IgD-negative memory B cell (primary cell): Measurements from ENCODE around the gene PTOV1. TPM values are rescaled to one million over a fixed set of nuclear protein-coding genes. Genes with fewer than 3 reads are reported as not detected.

Experiments
- H3K27ac Mint-ChIP-seq, 3 donors: one replicate each; pipeline ENCODE4 v1.8.0; 2020 to 2022; ENCODE audit warnings: mild to moderate bottlenecking in 3 of 3, mixed read lengths in 3 of 3, moderate library complexity in 1 of 3
- H3K27me3 Mint-ChIP-seq: one replicate; pipeline ENCODE4 v1.8.0; 2021; ENCODE audit warnings: mixed read lengths
- H3K36me3 Mint-ChIP-seq: one replicate; pipeline ENCODE4 v1.8.0; 2020; ENCODE audit warnings: mild to moderate bottlenecking, mixed read lengths
- H3K4me1 Mint-ChIP-seq, 3 donors: one replicate each; pipeline ENCODE4 v1.8.0; 2020 to 2022; ENCODE audit warnings: mixed read lengths in 3 of 3, mild to moderate bottlenecking in 1 of 3
- H3K4me3 Mint-ChIP-seq, 4 donors: one replicate each; pipeline ENCODE4 v1.8.0; 2020 to 2022; ENCODE audit warnings: mild to moderate bottlenecking in 4 of 4, mixed read lengths in 4 of 4, moderate library complexity in 3 of 4
- H3K9me3 Mint-ChIP-seq, 3 donors: one replicate each; pipeline ENCODE4 v1.8.0; 2020 to 2021; ENCODE audit warnings: mixed read lengths in 3 of 3, mild to moderate bottlenecking in 1 of 3
- polyA plus RNA-seq: library from polyadenylated mRNA; unstranded; fragments of 300-500 nt; fragmentation: Illumina TruSeq; gene quantifications from one replicate; pipeline ENCODE4 v1.2.3, GENCODE V29; 2021

PTOV1 gene
- polyA plus RNA-seq, 1 donor from 2014 or later, result 45.0 TPM

DNA sequence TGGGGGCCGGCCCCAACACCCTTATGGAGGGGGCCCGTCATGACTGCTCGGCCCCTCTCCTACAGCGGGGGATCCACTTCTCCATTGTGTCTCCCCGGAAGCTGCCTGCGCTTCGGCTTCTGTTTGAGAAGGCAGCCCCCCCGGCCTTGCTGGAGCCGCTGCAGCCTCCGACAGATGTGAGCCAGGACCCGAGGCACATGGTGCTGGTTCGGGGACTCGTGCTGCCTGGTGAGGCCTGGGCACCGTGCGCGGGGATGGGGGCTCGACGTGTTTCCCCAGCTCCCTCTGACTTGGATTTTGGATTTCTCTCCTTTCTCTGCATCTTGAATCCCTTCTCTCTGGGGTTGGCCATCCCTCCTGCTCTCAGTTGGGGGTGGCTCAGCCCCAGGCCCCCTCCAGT lies 21.2 kb upstream of the PTOV1 start:
- Mint-ChIP-seq H3K27ac (no peak overlapping the region), H3K36me3 (peaks cover 1% of the 10 kb centered on the region), H3K4me1 (peaks cover 2 to 5% (median 4%) of the 10 kb centered on the region in 3 donors), H3K4me3 (no peak overlapping the region), H3K9me3 (no peaks in the 10 kb centered on the region), H3K27me3 (no peaks in the 10 kb centered on the region)

DNA sequence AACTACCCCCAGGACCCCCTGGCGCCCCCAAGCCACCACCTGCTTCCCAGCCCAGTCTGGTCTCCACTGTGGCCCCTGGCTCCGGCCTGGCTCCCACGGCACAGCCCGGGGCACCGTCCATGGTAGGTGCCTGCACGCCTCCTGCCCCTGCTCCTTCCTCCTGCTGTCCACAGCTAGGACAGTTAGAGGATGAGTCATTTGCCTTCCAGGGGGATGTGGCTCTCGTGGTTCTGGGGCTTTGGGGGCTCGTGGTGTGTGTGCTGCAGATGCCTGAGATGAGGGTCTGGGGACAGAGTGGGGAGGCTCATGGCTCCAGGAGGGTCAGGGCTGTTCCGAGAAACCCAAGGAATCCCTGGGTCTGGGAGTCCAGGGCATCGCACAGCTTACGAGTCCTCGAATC lies 20.2 kb upstream of the PTOV1 start:
- H3K4me1 Mint-ChIP-seq, result peaks cover 2 to 5% (median 4%) of the 10 kb centered on the region in 3 donors
- H3K4me3 Mint-ChIP-seq, result no peak overlapping the region
- no peak overlapping the region for H3K27ac Mint-ChIP-seq
- peaks cover 1% of the 10 kb centered on the region for H3K36me3 Mint-ChIP-seq
- H3K27me3 Mint-ChIP-seq, result no peaks in the 10 kb centered on the region
- H3K9me3 Mint-ChIP-seq, result no peaks in the 10 kb centered on the region

DNA sequence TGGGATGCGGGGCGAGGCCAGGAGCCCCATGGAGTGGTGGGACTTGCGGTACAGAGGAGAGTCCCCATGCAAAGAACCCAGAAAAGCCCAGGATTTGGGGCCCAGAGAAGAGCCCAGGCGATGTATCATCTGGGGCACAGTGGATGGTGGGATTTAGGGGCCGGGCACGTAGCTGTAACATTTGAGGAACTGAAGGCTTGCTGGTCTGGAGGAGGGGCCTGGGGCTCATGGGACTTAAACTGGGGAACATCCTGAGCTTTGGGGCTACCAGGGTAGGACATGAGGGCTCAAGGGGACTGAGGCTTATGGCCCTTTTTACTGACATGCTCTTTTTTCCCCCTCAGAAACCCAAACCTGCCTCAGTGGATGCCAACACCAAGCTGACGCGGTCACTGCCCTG lies 19.4 kb upstream of the PTOV1 start:
- Mint-ChIP-seq H3K4me3 (no peak overlapping the region), H3K9me3 (no peaks in the 10 kb centered on the region), H3K27ac (no peak overlapping the region), H3K36me3 (peaks cover 1% of the 10 kb centered on the region), H3K27me3 (no peaks in the 10 kb centered on the region), H3K4me1 (peaks cover under 1 to 2% (median 2%) of the 10 kb centered on the region in 3 donors)

DNA sequence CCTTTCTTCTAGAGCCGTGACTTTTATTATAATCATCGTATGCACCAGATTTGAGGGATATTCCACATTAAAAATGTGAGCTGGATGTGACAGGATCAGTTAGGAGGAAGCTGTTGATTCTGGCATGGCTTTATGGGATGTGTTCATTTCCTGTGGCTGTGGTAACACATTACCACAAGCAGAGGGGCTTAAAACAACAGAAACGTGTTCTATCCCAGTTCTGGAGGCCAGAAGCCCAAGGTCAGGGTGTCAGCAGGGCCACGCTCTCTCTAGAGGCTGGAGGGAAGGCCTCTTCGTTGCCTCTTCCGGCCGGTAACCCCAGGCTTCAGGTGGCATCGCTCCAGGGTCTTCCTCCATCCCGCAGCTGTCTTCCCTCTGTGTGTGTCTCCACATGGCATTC lies 18.4 kb upstream of the PTOV1 start:
- no peaks in the 10 kb centered on the region for H3K9me3 Mint-ChIP-seq
- peaks cover 1% of the 10 kb centered on the region for H3K36me3 Mint-ChIP-seq
- H3K27ac Mint-ChIP-seq, result no peak overlapping the region
- H3K4me1 Mint-ChIP-seq, result no peaks in the 10 kb centered on the region
- peak overlapping the region in 2 of 4 donors; percentile 73 to 76 for H3K4me3 Mint-ChIP-seq
- no peaks in the 10 kb centered on the region for H3K27me3 Mint-ChIP-seq

DNA sequence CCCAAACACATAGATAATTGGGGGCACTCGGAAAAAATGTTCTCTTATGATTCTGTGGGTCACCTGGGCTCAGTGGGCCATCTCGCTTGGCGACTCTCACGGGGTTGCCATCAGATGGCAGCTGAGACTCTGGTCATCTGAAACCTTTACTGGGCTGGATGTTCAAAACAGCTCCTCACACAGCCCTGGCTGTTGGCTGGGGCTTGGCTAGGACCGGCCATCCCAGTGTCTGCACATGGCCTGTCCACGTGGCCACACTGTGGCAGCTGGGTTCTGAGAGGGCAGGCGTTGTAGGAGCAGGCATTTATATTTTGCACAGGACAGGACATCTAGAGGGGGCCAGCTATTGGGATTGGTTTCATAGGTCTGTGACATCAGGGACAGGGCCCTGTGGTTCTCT lies 17.4 kb upstream of the PTOV1 start:
- Mint-ChIP-seq H3K4me3 (no peak overlapping the region), H3K4me1 (no peaks in the 10 kb centered on the region), H3K27ac (no peak overlapping the region), H3K27me3 (no peaks in the 10 kb centered on the region), H3K36me3 (peaks cover 6% of the 10 kb centered on the region), H3K9me3 (no peaks in the 10 kb centered on the region)

DNA sequence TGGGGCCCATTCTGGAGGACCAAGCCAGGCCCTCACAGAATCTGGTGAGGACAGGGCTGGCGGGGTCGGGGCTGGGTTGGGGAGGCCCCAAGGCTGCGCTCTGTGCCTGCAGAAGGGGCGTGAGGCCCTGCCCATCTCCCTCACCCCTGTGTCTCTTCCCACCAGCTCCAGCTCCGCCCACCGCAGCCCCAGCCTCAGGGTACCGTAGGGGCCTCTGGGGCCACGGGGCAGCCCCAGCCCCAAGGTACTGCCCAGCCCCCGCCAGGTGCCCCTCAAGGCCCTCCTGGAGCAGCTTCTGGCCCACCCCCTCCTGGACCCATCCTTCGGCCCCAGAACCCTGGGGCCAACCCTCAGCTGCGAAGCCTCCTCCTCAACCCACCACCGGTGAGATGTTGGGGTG lies 15.4 kb upstream of the PTOV1 start:
- Mint-ChIP-seq H3K36me3 (peaks cover 13% of the 10 kb centered on the region), H3K27me3 (no peaks in the 10 kb centered on the region), H3K9me3 (no peaks in the 10 kb centered on the region), H3K4me3 (no peak overlapping the region), H3K4me1 (peaks cover 0 to 2% (median 0%) of the 10 kb centered on the region in 3 donors), H3K27ac (peak overlapping the region in 1 of 3 donors; percentile 62)

DNA sequence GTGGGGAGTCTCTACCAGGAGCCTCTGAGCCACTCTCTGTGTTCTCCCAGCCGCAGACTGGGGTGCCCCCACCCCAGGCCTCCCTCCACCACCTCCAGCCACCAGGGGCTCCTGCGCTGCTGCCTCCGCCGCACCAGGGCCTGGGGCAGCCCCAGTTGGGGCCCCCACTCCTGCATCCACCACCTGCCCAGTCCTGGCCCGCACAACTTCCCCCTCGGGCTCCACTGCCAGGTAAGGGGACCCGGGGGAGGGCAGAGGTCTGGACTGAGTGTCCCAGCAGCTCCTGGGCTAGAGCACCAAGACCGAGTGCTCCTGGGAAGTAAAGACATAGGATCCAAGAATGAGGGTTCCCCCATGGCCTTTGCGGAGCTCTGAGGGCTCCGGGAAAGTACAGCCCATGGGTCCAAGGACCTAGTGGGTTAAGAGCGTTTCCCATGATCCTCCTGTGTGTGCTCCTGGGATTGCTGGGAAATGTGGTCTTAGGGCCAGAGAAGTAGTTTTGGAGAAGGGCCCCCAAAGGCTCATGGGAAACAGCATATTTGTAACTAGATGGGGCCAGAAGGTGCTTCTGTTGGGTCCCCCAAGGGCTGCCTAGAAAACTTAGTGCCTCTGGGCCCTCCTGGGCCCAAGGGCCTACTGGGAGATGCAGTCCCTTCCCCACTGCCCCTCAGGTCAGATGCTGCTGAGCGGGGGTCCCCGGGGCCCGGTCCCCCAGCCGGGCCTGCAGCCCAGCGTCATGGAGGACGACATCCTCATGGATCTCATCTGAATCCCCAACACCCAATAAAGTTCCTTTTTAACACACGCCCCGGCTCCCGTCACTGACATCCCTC lies 14.6 kb upstream of the PTOV1 start:
- Mint-ChIP-seq H3K27ac (peak overlapping the region in 1 of 3 donors; percentile 62), H3K9me3 (no peaks in the 10 kb centered on the region), H3K27me3 (no peaks in the 10 kb centered on the region), H3K4me3 (no peak overlapping the region), H3K36me3 (peaks cover 15% of the 10 kb centered on the region), H3K4me1 (peaks cover 0 to 4% (median 0%) of the 10 kb centered on the region in 3 donors)

DNA sequence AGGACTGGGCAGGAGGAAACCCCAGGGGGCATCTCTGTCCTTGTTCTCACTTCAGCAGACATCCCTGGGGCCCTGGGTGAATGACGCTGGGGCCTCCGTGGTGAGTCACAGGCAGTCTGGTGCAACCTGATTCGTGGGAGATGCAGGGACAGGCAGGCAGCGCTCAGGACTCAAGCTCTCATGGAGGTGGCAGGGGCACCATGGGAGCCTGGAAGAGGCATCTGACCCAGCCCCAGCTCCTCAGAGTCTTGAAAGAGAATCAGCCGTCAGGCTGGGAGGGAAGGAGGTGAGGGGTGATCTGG lies 14.0 kb upstream of the PTOV1 start:
- H3K4me1 Mint-ChIP-seq, result peaks cover 0 to 4% (median 2%) of the 10 kb centered on the region in 3 donors
- peak overlapping the region in 1 of 4 donors; percentile 54 for H3K4me3 Mint-ChIP-seq
- no peaks in the 10 kb centered on the region for H3K27me3 Mint-ChIP-seq
- H3K36me3 Mint-ChIP-seq, result peaks cover 15% of the 10 kb centered on the region
- H3K27ac Mint-ChIP-seq, result peak overlapping the region in 1 of 3 donors; percentile 56
- no peaks in the 10 kb centered on the region for H3K9me3 Mint-ChIP-seq

DNA sequence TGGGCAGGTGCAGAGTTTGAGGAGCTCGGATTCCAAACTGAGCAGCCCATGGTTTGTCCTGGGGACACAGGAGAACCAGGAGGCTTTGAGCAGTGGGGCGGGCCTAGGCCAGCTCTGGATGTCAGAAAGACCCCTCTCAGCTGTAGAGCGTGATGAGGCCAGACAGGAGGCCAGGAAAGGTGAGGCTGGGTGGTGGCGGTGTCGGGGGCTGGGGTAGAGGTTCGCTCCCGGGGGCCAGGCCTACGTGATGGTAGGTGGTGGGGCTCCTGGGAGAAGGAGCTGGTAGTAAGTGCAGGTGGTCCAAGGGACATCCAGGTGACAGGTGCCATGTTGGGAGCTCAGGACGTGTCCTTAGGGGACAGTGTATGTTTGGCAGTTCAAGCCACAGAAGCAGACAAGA lies 13.5 kb upstream of the PTOV1 start:
- Mint-ChIP-seq H3K4me1 (peaks cover 0 to 5% (median 4%) of the 10 kb centered on the region in 3 donors), H3K27me3 (no peaks in the 10 kb centered on the region), H3K9me3 (no peaks in the 10 kb centered on the region), H3K4me3 (no peak overlapping the region), H3K36me3 (peaks cover 15% of the 10 kb centered on the region), H3K27ac (peak overlapping the region in 1 of 3 donors; percentile 56)

DNA sequence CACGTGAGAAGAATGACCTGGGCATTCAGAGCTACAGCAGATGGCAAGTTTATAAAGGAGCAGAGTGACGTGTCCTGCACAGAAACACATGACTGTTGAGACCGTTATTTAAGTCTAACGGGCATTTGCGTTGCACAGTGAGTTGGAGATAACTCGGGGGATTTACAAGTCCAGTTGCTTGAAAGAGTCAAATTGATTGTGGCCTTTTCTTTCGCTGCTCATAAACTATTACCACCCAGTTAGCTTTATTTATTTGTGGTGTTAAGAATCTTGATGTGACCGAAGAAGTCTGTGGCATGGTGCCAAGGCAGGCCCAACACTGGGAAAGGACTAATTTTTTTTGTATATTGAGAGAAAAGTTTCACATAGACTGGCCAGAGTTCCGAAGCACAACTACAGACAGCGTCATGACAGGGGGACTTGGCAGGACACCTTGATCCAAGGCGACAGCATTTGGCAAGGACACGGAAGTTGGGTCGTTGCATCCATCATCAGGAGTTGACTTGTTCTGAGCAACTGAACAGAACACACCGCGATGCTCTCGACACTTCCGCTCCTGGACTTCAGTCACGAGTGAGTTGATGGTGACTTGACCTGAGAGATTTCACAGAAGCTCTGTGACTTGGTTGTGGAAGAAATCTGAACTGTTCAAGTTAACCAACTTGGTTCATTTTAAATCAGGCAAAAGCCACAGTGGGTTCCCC lies 11.9 kb upstream of the PTOV1 start:
- Mint-ChIP-seq H3K4me3 (no peak overlapping the region), H3K9me3 (no peaks in the 10 kb centered on the region), H3K27ac (peak overlapping the region in 1 of 3 donors; percentile 20), H3K27me3 (no peaks in the 10 kb centered on the region), H3K36me3 (peaks cover 13% of the 10 kb centered on the region), H3K4me1 (peaks cover 7 to 12% (median 11%) of the 10 kb centered on the region in 3 donors)

DNA sequence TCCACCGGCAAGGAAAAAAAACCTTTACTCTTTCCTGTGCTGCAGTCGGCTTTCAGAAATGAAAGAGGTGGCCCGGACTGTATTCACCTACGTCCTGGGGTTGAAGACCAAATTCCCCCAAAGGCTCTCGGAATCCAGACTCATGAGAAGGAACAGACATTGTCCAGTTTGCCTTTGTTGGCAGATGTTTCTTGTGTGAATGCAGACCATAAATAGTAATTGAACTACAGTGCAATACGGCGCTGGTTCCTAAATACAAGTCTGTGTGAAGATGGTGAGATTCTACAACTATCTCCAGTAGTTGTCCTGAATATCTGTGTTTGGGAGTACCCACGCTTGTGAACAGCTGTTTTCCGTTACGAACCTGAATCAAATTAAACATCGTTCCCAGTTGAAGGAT lies 11.2 kb upstream of the PTOV1 start:
- H3K4me3 Mint-ChIP-seq, result no peak overlapping the region
- H3K4me1 Mint-ChIP-seq, result peaks cover 12 to 17% (median 13%) of the 10 kb centered on the region in 3 donors
- peaks cover 13% of the 10 kb centered on the region for H3K36me3 Mint-ChIP-seq
- peak overlapping the region in 1 of 3 donors; percentile 81 for H3K27ac Mint-ChIP-seq
- no peaks in the 10 kb centered on the region for H3K27me3 Mint-ChIP-seq
- no peaks in the 10 kb centered on the region for H3K9me3 Mint-ChIP-seq

DNA sequence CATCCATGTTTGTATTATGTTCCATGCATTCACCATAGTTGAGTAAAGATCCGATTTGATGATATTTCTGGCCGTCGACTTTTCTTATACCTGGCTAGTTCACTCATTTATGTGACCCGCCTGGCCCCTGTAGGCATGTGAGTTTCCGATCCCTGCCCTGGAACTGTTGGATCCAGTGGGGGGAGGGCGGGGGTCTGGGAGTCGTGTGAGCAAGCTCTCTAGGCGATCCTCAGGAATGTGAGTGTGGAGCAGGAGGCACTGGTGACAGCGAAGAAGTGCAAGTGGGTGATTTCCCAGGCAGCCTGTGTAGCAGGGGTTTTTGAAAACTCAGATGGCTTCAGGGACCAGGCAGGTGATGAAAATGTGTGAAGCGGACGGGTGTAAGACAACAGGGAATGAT lies 10.6 kb upstream of the PTOV1 start:
- peak overlapping the region in 1 of 4 donors; percentile 60 for H3K4me3 Mint-ChIP-seq
- H3K36me3 Mint-ChIP-seq, result peaks cover 13% of the 10 kb centered on the region
- H3K4me1 Mint-ChIP-seq, result peaks cover 16 to 21% (median 19%) of the 10 kb centered on the region in 3 donors
- no peaks in the 10 kb centered on the region for H3K9me3 Mint-ChIP-seq
- no peak overlapping the region for H3K27ac Mint-ChIP-seq
- no peaks in the 10 kb centered on the region for H3K27me3 Mint-ChIP-seq

DNA sequence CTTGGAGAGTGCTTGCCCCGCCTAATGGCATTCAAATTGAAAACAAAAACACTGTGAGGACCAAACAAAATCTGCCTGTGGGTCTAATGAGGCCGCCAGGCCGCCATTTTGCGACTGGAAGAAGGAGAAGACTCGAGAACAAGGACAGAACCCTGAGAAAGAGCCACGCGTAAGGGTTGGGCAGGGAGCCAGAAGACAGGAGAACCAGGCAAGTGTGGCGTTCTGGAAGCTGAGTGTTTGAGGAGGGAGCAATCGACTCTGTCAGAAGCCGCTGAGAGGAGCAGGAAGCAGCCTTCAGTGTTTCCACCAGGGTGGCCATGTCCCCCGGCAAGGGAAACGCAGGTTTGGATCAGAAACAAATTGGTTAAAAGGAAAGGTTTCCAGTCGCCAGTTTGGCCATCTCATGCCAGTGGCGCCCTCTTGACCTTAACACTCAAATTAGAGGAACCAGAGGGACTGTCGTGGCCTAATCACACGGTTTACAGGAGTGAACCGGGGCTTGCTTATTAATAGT lies 10.2 kb upstream of the PTOV1 start:
- no peaks in the 10 kb centered on the region for H3K9me3 Mint-ChIP-seq
- H3K27ac Mint-ChIP-seq, result no peak overlapping the region
- peaks cover 16 to 23% (median 22%) of the 10 kb centered on the region in 3 donors for H3K4me1 Mint-ChIP-seq
- peaks cover 13% of the 10 kb centered on the region for H3K36me3 Mint-ChIP-seq
- H3K4me3 Mint-ChIP-seq, result peak overlapping the region in 1 of 4 donors; percentile 60
- no peaks in the 10 kb centered on the region for H3K27me3 Mint-ChIP-seq

DNA sequence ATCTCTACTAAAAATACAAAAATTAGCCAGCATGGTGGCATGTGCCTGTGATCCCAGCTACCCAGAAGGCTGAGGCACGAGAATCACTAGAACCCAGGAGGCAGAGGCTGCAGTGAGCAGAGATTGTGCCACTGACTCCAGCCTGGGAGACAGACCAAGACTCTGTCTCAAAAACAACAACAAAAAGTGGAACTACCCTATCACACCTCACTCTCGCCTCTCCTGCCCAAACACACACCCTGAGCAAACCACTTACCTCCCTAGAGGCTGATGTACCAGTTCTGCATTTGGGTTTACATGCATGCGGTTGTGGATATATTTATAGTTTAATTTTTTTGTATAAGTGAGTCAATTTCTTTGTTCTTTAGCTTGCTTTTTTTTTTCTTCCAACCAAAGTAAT lies 7.7 kb upstream of the PTOV1 start:
- Mint-ChIP-seq H3K4me3 (peak overlapping the region; percentile 20 to 93 (median 84)), H3K27ac (peak overlapping the region; percentile 59 to 94 (median 93)), H3K9me3 (no peaks in the 10 kb centered on the region), H3K27me3 (no peaks in the 10 kb centered on the region), H3K36me3 (peaks cover 12% of the 10 kb centered on the region), H3K4me1 (peaks cover 19 to 27% (median 22%) of the 10 kb centered on the region in 3 donors)
